Sigmoid colon (tissue), 4 donors: ENCODE measurements around the gene SIX4.

Experiments used
- CTCF ChIP-seq, 4 experiments: fragments of 450-650 bp in 3 of 4; fragments of 200-600 bp in 1 of 4; IDR thresholded peaks; one replicate each; pipeline ENCODE4 v1.5.1; 2016 to 2019; ENCODE audit warnings: antibody characterized with exemption in 4 of 4, mild to moderate bottlenecking in 3 of 4, moderate library complexity in 2 of 4
- EP300 ChIP-seq, 4 donors: sonication (generic); formaldehyde crosslinking; IDR thresholded peaks; one replicate each; pipeline ENCODE4 v1.6.1; 2017; ENCODE audit warnings: antibody characterized with exemption in 4 of 4
- POLR2A ChIP-seq, 2 donors: fragments of 450-650 bp; IDR thresholded peaks; one replicate each; pipeline ENCODE4 v1.6.1; 2016; ENCODE audit warnings: antibody characterized with exemption in 2 of 2, mild to moderate bottlenecking in 2 of 2, moderate library complexity in 2 of 2
- POLR2AphosphoS5 ChIP-seq, 4 donors: sonication (generic); formaldehyde crosslinking; IDR thresholded peaks; one replicate each; pipeline ENCODE4 v1.6.1; 2017; ENCODE audit warnings: antibody characterized with exemption in 4 of 4

GRCh38 chr14:60738843-60739508 is 14.8 kb upstream of the SIX4 start:
- TF ChIP-seq CTCF (IDR thresholded peaks at IDR 0.05) (no peak), EP300 (IDR thresholded peaks at IDR 0.05) (no peak), POLR2A (IDR thresholded peaks at IDR 0.05) (no peak), POLR2AphosphoS5 (IDR thresholded peaks at IDR 0.05) (no peak)
